GM18517 (cell line): Measurements from ENCODE around the gene DCHS2.

Experiments used
- ATAC-seq: cut with Tn5 transposase; IDR thresholded peaks from one replicate; pipeline ENCODE4 v1.9.1; 2021; ENCODE audit warnings: mild to moderate bottlenecking, moderate library complexity; ENCODE audit not compliant: unreplicated experiment

DCHS2 gene

DNA sequence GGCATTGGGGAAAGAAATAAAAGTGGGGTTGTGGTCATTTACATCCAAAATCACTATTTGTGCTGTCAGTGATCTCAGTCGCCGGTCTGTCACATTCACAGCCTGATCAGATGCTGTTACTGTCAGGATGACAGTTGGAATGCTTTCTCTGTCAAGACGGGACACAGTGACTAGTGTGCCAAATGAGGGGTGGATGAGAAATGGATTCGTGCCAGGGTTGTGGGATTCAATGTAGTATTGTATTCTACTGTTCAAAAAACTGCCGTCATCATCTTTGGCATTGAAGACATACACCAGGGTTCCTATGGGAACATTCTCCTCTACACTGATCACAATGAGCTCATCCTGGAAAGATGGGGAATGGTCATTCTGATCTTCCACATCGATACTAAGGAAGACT is 171.1 kb downstream of the DCHS2 start:
- ATAC-seq: no peak

DNA sequence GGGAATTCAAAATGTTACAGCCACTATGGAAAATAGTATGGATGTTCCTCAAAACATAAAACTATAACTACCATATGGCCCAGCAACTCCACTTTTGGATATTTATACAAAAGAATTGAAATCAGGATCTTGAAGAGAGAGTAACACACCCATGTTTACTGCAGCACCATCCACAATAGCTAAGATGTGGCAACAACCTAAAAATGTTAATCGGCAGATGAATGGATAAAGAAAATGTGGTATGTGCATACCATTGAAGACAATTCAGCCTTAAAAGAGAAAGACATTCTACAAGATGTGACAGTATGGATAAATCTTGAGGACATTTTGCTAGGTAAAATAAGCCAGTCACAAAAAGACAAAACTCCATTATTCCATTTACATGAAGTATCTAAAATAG is 171.9 kb downstream of the DCHS2 start:
- no peak for ATAC-seq

DNA sequence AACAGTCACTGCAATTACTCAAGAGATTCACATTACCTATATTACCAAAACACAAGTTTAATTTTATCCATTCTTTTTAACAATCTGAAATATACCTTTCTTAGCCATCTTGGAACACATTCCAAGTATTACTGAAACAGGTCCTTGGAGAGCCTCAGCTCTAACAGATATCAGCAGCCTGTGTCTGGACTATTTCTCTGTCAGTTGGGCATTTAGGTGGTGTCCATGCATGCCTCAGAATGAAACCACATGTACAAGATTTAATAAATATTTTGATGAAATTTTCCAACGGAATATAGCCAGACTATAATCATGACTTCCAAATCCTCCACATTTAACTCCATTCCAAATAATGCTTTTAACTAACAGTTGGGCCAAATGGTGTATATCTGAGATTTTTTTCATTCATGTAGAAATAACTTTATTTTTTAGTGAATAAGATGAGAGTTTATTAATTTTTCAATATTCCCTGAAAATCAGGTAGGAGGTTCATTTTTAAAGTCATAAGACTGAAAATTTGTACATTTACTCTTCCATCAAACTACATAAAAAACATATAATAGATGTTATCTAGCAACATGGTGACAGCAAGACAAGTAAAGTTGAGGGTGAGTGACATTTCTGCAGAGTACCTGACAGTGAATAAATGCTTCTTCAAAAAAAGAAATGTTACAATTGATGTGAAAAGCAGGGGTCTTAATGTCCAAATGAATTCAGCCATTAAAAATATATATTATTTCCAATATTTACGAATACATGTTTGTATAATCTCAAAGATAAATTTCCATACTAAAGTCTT is 174.2 kb downstream of the DCHS2 start:
- no peak for ATAC-seq

DNA sequence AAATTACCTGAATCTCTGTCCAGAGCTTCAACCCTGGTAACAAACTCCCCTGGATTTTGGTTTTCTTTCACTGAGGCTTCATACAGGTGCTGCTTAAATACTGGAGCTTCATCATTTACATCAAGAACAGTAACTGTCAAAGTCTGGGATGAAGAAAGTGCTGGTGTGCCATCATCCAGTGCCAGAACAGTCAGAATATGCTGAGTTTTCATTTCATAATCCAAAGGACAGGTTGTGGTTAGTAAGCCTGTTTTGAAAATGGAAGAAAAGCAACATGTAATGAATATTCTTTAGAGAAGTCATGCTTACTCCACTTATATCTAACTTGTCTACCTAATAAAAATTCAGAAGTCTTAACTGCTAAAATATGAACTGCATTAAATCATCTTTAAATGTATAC is 175.9 kb downstream of the DCHS2 start:
- no peak for ATAC-seq

DNA sequence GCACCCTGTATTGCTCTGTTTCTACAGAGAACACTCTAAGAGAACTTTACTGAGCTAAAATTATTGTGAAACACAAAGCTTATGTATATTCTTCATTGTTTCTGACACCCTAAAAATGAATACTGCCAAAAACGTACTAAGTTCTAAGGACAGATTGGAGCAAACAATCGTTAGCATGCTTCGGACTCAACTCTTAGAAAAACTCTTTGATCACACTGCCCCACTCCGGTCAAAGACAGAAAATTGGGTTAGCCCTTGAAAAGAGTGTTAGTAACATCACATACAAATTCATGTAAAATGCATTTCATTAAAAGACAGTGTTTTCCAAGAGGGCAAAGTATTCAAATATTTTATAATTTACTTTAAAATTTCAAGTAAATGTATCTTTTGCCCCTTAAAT is 177.4 kb downstream of the DCHS2 start:
- no peak for ATAC-seq

DNA sequence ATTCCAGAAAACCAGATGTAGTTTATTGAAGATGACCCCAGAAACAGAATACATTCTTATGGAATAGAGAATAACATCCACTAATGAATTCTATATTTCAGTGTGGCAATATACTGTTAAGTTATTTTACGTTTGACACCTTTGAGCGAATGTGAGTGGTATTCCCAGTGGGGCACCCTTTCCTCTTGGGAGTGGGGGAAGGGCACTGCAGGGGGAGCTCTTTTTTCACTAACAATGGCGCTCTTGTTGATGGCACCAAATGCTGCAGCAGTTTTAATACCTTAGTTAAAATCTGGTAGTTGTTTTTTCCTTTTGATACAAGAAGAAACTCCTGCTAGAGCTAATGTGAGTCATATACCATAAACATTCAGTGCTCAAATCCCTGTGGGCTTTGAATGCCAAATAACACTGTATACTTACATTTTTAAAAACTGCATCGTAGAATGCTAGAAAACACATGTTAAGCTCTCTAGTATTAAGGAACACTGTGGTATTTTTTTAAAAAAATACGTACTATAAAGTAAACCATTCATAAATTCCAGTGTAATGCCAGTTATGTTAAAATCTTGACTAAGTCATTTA is 178.5 kb downstream of the DCHS2 start:
- ATAC-seq: no peak

DNA sequence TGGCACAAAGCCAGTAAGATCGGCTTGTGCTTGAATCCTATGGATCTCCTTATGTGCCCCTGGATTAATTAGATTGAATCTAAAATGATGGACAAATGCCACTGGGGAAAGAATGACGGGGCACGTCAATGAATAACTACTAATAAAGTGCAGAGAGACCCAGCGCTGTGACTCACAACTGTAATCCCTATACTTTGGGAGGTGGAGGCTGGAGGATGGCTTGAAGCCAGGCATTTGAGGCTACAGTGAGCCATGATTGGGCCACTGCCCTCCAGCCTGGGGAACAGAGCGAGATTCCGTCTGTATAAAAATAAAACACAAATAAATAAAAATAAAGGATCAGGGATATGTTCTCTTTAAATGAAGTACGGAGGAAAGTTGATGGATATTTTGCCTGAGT is 179.4 kb downstream of the DCHS2 start:
- no peak for ATAC-seq

DNA sequence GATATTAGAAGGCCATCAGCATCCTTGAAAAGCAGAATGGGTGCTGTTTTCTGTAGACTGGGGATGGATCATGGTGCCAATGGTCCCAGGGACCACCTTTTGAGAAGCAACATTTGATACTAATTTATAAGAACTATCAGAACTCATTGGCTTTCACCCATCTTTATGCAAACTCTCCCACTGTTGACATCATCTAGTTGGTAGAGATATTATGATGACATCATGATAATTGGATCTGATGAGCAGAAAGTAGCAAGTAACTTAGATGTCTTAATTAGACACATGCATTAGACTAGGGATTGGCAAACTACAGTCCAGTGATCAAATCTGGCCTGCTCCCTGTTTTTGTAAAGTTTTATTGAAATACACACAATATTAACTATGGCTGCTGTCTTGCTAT is 181.0 kb downstream of the DCHS2 start:
- no peak for ATAC-seq

DNA sequence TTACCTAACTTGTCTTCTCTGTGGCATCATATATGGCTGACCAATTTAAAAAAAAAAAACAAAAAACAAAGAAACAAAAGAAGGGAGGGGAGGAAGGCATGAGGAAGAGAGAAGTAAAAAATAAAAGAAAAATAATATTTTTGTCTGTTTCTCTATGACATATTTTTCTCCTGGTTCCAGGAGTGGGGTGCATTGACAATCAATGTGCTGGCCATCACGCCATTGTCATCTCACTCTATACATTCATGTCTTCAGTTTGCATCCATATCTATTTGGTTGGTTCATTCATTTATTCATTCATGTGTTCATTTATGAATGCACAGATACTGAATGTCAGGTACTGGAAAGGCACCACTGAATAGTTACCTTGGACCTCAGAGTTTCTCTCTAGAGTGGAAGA is 183.4 kb downstream of the DCHS2 start:
- no peak for ATAC-seq

DNA sequence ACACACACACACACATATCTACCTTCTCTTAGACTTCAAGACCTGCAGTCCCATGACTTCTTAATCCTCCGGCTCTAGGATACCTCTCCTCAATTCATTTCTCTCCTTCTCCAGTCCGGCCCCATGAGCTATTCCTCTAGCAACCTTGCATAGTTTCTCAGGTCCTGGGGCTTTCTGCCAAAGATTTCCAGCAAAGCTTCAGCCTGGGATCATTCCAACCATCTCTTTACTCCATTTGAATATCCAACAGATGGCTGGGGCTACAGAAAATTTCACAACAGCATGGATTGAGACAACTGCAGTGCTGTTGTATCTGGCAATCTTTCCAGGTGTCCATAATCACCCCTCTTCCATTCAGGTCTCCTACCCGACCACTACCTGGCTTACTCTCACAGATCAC is 184.1 kb downstream of the DCHS2 start:
- ATAC-seq: no peak

DNA sequence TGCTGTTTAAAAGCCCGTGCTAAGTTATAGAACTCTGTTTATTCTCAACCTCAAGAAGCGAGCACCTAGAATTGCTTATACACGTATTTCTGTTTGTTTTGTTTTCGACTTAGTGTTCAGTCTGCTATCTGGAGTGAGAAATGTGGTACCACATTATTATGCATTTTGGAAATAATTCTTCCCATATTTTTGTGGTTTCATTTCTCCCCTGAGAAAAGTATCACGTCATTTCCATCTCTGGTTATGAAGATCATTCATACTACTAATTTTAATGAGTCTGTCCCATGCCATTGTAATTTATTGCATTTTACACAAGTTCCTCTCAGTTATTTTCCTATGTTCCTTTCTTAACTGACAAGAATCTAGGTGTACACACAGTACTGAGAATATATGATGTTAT is 186.0 kb downstream of the DCHS2 start:
- no peak for ATAC-seq

DNA sequence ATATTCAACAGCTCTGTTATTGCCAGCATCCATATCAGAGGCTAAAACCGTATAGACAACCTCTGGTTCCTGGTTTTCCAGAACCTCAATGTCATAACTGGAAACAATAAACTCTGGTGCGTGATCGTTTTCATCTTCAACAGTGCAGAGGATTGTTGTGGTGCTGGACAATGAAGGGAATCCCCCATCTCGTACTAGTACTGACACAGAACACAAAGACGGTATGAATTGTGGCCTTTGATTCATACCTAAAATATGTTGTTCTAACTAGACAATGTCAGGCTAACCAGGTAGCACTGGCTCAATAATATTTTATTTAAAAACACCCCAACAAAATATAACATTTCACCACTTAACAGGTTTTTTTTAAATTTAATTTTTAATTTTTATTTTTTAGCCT is 186.9 kb downstream of the DCHS2 start:
- no peak for ATAC-seq

DNA sequence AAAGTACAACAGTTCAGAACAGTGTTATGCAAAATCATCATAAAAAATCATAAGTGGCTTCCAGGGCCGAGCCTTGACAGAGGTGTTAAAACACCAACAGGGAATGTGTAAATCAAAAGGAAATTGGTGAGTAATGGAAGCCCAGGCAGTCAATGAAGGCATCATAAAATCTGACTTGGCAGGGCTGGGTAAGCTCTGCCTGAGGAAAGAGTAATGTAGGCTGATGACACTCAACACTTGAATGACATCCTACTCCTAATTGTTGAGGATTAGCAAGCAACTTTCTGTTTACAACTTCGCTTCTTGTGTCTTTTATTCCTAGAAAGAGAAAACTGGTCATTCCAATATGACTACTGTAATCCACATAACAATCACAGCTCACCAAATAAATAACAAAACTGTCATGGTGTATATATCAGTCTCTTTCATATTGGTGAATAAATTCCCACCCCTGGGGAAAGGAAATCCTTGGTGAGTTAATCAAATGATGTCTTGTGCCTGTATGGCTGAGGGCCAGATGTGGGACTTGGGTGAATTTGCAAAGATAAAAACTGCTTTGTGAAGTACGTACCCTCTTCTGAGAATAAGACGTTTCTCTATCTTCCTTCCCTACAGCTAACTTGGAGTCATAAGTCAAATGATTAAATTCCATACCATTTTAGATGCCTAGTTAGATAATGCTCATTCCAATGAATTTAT is 196.8 kb downstream of the DCHS2 start:
- ATAC-seq: no peak

DNA sequence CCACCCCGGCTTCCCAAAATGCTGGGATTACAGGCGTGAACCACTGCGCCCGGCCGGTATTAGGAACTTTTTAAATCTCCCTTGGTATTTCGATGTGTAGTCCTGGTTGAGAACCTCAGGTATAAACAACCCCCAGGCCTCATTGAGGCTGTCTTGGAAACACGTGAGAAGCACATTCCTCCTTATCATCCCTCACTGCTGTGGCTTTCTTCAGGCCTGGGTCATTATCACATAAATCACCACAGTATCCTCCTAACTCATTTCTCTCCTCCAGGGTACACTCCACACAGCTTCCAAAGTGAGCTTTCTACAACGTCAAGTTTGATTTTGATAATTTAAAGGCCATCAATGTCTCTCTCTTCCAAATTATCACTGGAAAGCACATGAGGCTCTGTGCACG is 198.2 kb downstream of the DCHS2 start:
- ATAC-seq: no peak

DNA sequence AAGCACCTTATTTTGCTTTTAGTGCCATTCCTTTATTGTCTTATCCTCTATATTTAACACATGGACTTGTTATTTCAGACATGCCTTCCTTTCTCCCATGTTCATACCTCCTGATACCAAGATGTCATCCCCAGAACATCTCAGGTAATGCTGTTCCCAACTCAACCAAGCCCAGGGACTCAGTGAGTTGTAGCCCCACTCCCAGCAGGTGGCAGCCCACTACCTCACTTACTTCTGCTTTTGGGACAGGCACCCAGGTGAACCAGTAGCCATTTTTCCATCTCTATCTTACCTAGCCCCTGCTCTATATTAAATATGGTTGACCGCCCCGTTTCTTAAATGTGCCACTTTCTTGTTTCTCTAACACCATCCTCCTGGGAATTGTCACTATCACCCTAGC is 199.0 kb downstream of the DCHS2 start:
- ATAC-seq: no peak

DNA sequence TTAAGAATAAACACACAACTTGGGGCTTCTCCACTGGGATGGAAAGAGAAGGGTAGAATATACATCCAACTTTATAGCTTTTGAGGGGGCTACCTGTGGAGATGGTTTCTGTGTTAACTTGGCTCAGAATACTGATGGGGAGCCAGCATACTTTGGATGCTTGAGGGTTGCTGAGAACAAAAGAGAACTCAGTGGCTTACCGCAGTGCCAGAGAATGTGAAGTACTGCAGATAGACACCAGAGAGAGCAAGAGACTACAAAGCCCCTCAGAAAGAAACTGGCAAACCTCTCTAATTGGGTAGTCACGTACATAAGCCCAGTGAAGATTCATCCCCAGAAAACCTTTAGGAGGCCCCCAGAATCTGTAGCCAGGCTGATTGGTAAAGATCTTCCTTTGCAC is 214.4 kb downstream of the DCHS2 start:
- ATAC-seq: no peak

DNA sequence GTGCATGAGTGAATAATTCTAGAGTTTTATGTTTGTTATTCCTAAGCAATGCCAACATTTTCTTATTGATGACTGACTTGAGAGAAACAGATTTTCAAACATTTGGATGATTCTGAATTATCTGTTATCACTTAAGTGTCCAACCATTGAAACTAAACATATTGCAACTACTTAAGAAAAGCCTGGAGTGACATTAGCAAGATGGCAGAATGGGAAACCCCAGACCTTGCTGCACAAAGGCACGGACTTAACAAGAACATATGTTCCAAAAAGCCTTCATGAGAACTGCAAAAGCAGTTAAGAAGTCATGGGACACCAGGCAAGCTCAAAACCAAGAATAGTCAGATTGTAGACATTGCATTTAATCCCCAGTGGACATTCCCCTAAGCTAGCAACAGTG is 215.1 kb downstream of the DCHS2 start:
- ATAC-seq: no peak

DNA sequence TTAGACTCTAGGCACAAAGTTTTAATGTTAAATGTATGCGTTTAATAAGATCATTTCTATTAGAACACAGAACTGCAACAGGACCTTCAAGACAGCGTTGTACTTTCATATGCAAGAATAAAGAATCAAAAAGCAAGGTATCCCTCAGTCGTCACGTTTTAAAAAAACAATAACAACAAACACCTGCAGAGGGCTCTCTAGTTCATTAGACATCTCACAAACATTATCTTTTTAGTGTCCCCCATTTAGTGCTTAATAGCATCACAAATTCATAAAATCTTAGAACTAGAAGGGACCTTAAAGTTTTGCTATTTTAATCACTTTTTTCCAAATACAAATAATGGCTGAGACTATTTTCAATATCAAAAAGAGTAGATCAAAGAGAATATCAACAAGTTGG is 236.6 kb downstream of the DCHS2 start:
- ATAC-seq: no peak

DNA sequence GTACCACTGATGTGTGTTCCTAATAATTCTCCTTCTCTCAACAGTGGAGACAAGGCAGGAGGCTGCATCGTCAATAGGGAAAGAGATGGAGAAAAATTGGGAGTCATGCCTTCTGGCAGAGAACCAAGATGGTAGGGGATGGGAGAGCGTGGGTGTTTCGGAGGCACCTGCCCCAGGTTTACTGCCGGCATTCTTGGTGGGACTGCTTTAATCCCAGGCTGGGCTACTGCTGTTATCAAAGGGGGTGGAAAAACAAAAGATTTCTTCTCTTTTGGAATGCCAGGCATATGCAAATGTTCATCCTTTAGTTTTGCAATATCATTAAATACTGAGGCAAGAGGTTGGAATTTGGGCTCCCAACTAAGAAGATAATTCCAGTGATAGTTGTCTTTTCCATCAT is 257.0 kb downstream of the DCHS2 start:
- no peak for ATAC-seq

DNA sequence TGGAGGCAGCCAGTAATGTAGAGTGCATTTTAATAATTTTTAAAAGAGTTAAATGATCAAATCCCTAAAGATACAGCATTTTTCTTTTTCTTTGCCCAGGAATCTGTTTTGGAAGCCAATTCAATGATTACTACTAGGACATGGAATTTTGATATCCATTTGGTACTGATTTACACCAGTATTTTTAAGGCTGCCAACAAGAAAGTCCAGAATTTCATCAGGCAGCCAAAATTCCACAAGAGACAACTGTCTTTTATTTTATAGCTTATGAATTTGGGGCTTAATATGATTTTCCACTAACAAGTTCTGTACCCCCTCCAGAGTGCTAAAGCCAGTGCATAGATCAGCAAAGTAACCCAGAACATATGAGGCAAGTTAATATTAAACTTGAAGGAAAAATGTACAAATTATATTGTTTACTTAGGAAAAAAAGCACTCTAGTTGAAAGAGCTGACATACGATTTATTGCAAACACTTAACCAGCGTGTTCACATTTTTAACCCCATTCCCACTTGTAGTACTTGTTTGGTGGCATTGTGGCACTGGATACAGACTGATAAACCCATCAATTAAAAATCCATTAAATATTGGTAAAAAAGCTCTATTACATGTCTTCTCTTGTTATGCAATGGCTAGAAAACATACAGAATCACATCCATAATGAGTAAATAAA is 259.7 kb downstream of the DCHS2 start:
- ATAC-seq: no peak

DNA sequence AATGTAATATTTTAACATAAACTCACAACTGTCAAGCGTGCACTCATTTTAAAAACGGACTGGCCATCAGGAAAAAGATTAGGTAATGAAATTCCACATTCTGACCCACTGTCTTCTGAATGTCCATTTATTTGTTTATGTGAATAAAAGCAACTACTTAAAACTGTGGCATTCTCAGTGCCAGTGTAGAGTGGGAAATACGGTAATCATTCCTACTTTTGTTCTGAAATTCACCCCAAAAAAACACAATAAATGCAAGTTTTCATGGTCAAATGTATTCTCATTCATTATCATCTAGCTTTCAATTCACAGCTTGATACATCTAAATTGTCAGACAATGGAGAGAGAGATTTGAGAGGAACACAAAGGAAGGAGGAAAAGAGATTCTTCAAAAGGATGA is 260.9 kb downstream of the DCHS2 start:
- ATAC-seq: no peak

DNA sequence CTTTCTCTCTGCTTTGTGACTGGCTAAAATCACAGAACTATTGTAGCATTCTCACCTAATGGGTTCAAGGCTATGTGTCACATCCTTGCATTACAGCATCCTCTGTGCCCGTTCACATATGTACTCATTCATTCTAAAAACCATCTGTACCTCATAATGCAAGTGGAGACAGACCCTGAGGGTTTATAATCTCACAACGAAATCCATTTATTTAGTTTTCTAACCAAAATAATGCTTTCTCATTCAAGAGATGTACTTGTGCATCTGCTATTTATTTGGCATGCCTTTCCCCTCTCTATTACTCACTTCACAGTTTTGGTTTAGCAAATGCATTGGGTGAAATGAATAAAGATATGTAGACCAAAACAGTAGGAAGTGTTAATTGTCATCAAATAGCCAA is 261.5 kb downstream of the DCHS2 start:
- no peak for ATAC-seq
